ENCODE results near the gene EXOSC2. TPM values are rescaled to one million over a fixed set of nuclear protein-coding genes. Genes with fewer than 3 reads are reported as not detected.
A peak's percentile ranks its signal among the peaks of the same experiment; 100 is the strongest.

Gene EXOSC2
- polyA plus RNA-seq, 1 donor from 2014 or later, result 36.3 TPM

GRCh38 chr9:130692321-130692720, 1.3 kb upstream of the EXOSC2 start:
- Histone ChIP-seq H3K9me2 (ENCODE audit: insufficient read depth, low read length) (no peaks in the 10 kb centered on the region), H3K27me3 (ENCODE audit: insufficient read depth, low read depth, low read length) (no peaks in the 10 kb centered on the region), H3F3A (ENCODE audit: insufficient read depth, low read length, poor library complexity, severe bottlenecking) (no peaks in the 10 kb centered on the region), H3K4me3 (ENCODE audit: low read length) (no peak overlapping the region), H3K79me2 (replicated peaks; ENCODE audit: insufficient read depth, low read length) (peaks cover 22% of the 10 kb centered on the region), H3K27ac (ENCODE audit: low read length) (no peak overlapping the region), H3K36me3 (ENCODE audit: insufficient read depth, low read length) (no peaks in the 10 kb centered on the region), H3K9me3 (ENCODE audit: low read length) (no peaks in the 10 kb centered on the region), H3K9ac (ENCODE audit: low read length) (no peak overlapping the region), H3K4me2 (ENCODE audit: low read length) (no peak overlapping the region), H2AFZ (ENCODE audit: low read depth, low read length) (no peak overlapping the region), H4K20me1 (ENCODE audit: insufficient read depth) (no peaks in the 10 kb centered on the region)
- TF ChIP-seq MXI1 (conservative IDR thresholded peaks at IDR 0.05; ENCODE audit: poor library complexity, severe bottlenecking) (no peak), RAD21 (conservative IDR thresholded peaks at IDR 0.05) (no peak), SMC3 (conservative IDR thresholded peaks at IDR 0.05; ENCODE audit: poor library complexity) (no peak), POLR2AphosphoS5 (IDR thresholded peaks at IDR 0.05) (no peak), TAF1 (IDR thresholded peaks at IDR 0.05; ENCODE audit: low read depth) (no peak), EP300 (conservative IDR thresholded peaks at IDR 0.05; ENCODE audit: poor library complexity, severe bottlenecking) (no peak), CTCF (IDR thresholded peaks at IDR 0.05; ENCODE audit: poor library complexity, severe bottlenecking) (no peak)

- TF ChIP-seq EP300 (conservative IDR thresholded peaks at IDR 0.05; ENCODE audit: poor library complexity, severe bottlenecking) (no peak), REST (IDR thresholded peaks at IDR 0.05; ENCODE audit: borderline replicate concordance) (no peak), CTCF (IDR thresholded peaks at IDR 0.05; ENCODE audit: poor library complexity, severe bottlenecking) (no peak), MXI1 (conservative IDR thresholded peaks at IDR 0.05; ENCODE audit: poor library complexity, severe bottlenecking) (no peak), POLR2AphosphoS5 (IDR thresholded peaks at IDR 0.05) (no peak), EZH2 (IDR thresholded peaks at IDR 0.05; ENCODE audit: borderline replicate concordance, insufficient read depth, low read length, poor library complexity, severe bottlenecking) (no peak), SMC3 (conservative IDR thresholded peaks at IDR 0.05; ENCODE audit: poor library complexity) (no peak), RAD21 (conservative IDR thresholded peaks at IDR 0.05) (no peak), TAF1 (IDR thresholded peaks at IDR 0.05; ENCODE audit: low read depth) (no peak)
- H3K9me3 ChIP-seq (ENCODE audit: low read length), result no peaks in the 10 kb centered on the region
- H3K4me3 ChIP-seq (ENCODE audit: low read length), result peak overlapping the region; percentile 78
- peak overlapping the region; percentile 52 for H3K9ac ChIP-seq (ENCODE audit: low read length)
- H3K9me2 ChIP-seq (ENCODE audit: insufficient read depth, low read length), result no peaks in the 10 kb centered on the region
- no peaks in the 10 kb centered on the region for H3K36me3 ChIP-seq (ENCODE audit: insufficient read depth, low read length)
- H3K27ac ChIP-seq (ENCODE audit: low read length), result peak overlapping the region; percentile 42
- no peaks in the 10 kb centered on the region for H4K20me1 ChIP-seq (ENCODE audit: insufficient read depth)
- H3K79me2 ChIP-seq (replicated peaks; ENCODE audit: insufficient read depth, low read length), result peaks cover 22% of the 10 kb centered on the region
- H3K4me2 ChIP-seq (ENCODE audit: low read length), result peak overlapping the region; percentile 57
- peak overlapping the region; percentile 95 for H2AFZ ChIP-seq (ENCODE audit: low read depth, low read length)
- H3K27me3 ChIP-seq (ENCODE audit: insufficient read depth, low read depth, low read length), result no peaks in the 10 kb centered on the region
- no peaks in the 10 kb centered on the region for H3F3A ChIP-seq (ENCODE audit: insufficient read depth, low read length, poor library complexity, severe bottlenecking)
Observed at GRCh38 chr9:130693101-130693425, 517 bp upstream of the EXOSC2 start.
